ENCODE measurements around the gene GLMP. TPM values are rescaled to one million over a fixed set of nuclear protein-coding genes. Genes with fewer than 3 reads are reported as not detected.

The GLMP gene
- polyA plus RNA-seq, 1 donor (not counting 4 experiments of a cell fraction or from before 2014, with no cell fraction given): 12.5 TPM

DNA sequence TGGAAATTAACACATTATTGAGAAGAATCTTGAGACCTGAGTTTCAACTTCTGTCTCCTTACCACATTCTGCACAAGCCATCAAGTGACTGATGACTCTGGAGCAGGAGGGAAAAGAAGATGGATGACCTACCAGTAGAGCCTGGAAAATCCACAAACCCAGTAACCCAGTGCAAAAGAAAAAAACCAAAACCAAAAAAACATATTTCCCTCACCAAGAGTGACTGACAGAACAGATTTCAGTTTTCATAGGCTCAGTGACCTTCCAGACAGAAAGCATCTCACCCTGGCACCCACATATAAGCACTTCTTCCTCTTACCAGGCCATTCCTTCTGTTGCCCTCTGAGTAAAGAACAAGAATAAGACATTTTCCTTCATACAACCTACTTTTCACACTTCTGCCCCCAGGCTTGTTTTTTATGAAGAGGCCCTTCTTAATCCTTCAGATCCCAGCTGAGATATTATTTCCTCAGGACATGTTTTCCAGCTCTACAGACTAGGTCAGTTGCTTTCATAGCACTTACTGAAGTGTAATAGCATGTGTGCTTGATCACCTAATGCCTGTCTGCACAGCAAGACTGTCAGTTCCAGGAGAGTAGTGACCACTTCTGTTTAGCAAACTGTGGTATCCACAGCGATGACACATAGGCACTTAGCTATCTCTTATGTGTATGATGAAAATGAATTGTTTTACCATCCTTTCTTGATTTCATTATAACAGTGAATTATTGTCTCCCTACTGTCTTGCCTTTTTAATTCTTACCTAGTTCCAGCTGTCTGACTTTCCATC, 46.9 kb upstream of the GLMP start:
- dilution Hi-C loops (cut with MboI; ENCODE audit: extremely low pct_ligation_motif_present, low sequenced_read_pairs): no loop called here

DNA sequence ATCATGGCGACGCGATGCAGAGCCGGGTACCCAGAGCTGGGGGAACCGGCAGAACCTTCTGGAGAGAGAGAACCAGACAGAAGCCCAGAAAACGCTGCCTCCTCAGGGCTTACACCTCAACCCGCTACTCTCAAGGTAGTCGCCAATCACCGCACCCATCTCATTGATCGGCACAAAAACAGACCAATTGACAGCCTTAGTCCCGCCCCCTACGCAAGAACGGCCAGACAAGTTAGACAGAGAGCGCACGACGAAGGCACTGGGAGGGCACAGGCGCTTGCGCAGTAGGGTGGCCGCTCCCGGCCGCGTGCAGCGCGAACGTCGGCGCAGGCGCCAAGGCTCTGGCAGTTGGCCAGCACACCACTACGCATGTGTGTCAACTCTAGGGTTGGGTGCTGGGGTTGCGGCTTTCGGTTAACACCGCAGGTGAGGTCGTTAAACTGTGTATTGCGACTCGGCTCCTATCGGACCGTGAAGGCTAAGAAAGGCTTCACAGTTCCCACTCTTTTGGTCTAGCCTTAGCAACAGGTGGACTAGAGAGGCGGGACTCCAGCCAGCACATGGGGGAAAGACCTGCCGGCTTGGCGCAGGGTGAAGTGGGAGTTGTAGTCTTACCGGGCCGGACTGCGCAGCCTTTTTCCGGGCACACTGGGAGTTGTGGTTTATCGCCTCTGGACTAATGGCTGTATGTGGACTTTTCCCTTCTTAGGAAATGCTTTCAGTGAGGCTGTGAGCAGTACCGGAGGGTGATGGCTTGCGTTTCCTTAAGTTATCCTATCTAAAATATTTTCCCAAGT, 42.9 kb upstream of the GLMP start, which contains the start of the genes CCT3 and TSACC:
Gene CCT3, minus strand, starts transcription at position 113 of the 797 bp plus-strand sequence. Its CDS starts 108 bp downstream, at position 5.
Gene TSACC, plus strand, starts transcription at position 347 of the 797 bp plus-strand sequence. CDS start 1,232 bp downstream, outside the sequence.
- peak within 1 kb of the TSS; percentile 81 for H3K27ac ChIP-seq (ENCODE audit: control insufficient read depth, insufficient read depth, low read length)
- H3K27me3 ChIP-seq (ENCODE audit: control insufficient read depth, extremely low read depth, insufficient read depth, low read length): no peaks in the 10 kb centered on the region
- dilution Hi-C loops (cut with MboI; ENCODE audit: extremely low pct_ligation_motif_present, low sequenced_read_pairs): no loop called here

More for the DNA sequence above, 46.9 kb upstream of the GLMP start:
- Histone ChIP-seq H3K4me2 (ENCODE audit: control insufficient read depth, extremely low read depth, insufficient read depth, low read depth, low read length) (no peak overlapping the region), H3K4me1 (ENCODE audit: control insufficient read depth, extremely low read depth, insufficient read depth, low read length) (no peaks in the 10 kb centered on the region), H3K27ac (ENCODE audit: control insufficient read depth, insufficient read depth, low read length) (no peak overlapping the region), H3K9ac (ENCODE audit: control insufficient read depth, extremely low read depth, insufficient read depth, low read length) (no peak overlapping the region), H3K36me3 (ENCODE audit: control insufficient read depth in 2 of 2, extremely low read depth in 1 of 2, insufficient read depth in 2 of 2, low read length in 2 of 2) (no peaks in the 10 kb centered on the region), H3K4me3 (ENCODE audit: control insufficient read depth in 2 of 3, extremely low read depth in 1 of 3, insufficient read depth in 2 of 3, low read depth in 1 of 3, low read length in 3 of 3) (no peak overlapping the region), H3K27me3 (ENCODE audit: control insufficient read depth, extremely low read depth, insufficient read depth, low read length) (no peaks in the 10 kb centered on the region), H2AFZ (ENCODE audit: control insufficient read depth, low read length) (no peak overlapping the region), H3K9me1 (ENCODE audit: control insufficient read depth, extremely low read depth, insufficient read depth, low read length) (no peaks in the 10 kb centered on the region), H3K9me3 (ENCODE audit: control insufficient read depth, low read depth, low read length) (no peaks in the 10 kb centered on the region), H4K20me1 (ENCODE audit: control insufficient read depth, extremely low read depth, insufficient read depth, low read length) (no peaks in the 10 kb centered on the region), H3K79me2 (ENCODE audit: control insufficient read depth, insufficient read depth, low read length) (peaks cover 8% of the 10 kb centered on the region)
- FAIRE-seq: no peak
- no peak for DNase-seq (ENCODE audit: low read depth, low spot score)
- TF ChIP-seq, protein P1, sequence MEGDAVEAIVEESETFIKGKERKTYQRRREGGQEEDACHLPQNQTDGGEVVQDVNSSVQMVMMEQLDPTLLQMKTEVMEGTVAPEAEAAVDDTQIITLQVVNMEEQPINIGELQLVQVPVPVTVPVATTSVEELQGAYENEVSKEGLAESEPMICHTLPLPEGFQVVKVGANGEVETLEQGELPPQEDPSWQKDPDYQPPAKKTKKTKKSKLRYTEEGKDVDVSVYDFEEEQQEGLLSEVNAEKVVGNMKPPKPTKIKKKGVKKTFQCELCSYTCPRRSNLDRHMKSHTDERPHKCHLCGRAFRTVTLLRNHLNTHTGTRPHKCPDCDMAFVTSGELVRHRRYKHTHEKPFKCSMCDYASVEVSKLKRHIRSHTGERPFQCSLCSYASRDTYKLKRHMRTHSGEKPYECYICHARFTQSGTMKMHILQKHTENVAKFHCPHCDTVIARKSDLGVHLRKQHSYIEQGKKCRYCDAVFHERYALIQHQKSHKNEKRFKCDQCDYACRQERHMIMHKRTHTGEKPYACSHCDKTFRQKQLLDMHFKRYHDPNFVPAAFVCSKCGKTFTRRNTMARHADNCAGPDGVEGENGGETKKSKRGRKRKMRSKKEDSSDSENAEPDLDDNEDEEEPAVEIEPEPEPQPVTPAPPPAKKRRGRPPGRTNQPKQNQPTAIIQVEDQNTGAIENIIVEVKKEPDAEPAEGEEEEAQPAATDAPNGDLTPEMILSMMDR (optimal IDR thresholded peaks at IDR 0.05 in 1 of 3, IDR thresholded peaks at IDR 0.05 in 1 of 3, conservative IDR thresholded peaks at IDR 0.05 in 1 of 3; ENCODE audit: extremely low read depth in 1 of 3, insufficient read depth in 2 of 3, low read length in 3 of 3): no peak
- TF ChIP-seq EZH2 (IDR thresholded peaks at IDR 0.05; ENCODE audit: low read length): no peak

More for the DNA sequence above, 42.9 kb upstream of the GLMP start, which contains the start of the genes CCT3 and TSACC:
- peaks cover 14% of the 10 kb centered on the region for H3K4me1 ChIP-seq (ENCODE audit: control insufficient read depth, extremely low read depth, insufficient read depth, low read length)
- TF ChIP-seq, protein P1 (optimal IDR thresholded peaks at IDR 0.05 in 1 of 3, IDR thresholded peaks at IDR 0.05 in 1 of 3, conservative IDR thresholded peaks at IDR 0.05 in 1 of 3; ENCODE audit: extremely low read depth in 1 of 3, insufficient read depth in 2 of 3, low read length in 3 of 3): no peak
- no peak for TF ChIP-seq EZH2 (IDR thresholded peaks at IDR 0.05; ENCODE audit: low read length)
- no peaks in the 10 kb centered on the region for H4K20me1 ChIP-seq (ENCODE audit: control insufficient read depth, extremely low read depth, insufficient read depth, low read length)
- H3K9ac ChIP-seq (ENCODE audit: control insufficient read depth, extremely low read depth, insufficient read depth, low read length): peak within 1 kb of the TSS; percentile 94
- H2AFZ ChIP-seq (ENCODE audit: control insufficient read depth, low read length): peak within 1 kb of the TSS; percentile 88
- DNase-seq (ENCODE audit: low read depth, low spot score) (peak; percentile 99), FAIRE-seq (peak; percentile 90)
- H3K79me2 ChIP-seq (ENCODE audit: control insufficient read depth, insufficient read depth, low read length): peaks cover 47% of the 10 kb centered on the region
- peak within 1 kb of the TSS; percentile 87 for H3K4me2 ChIP-seq (ENCODE audit: control insufficient read depth, extremely low read depth, insufficient read depth, low read depth, low read length)
- H3K9me1 ChIP-seq (ENCODE audit: control insufficient read depth, extremely low read depth, insufficient read depth, low read length): no peaks in the 10 kb centered on the region
- peak within 1 kb of the TSS; percentile 72 to 100 (median 99) for H3K4me3 ChIP-seq (ENCODE audit: control insufficient read depth in 2 of 3, extremely low read depth in 1 of 3, insufficient read depth in 2 of 3, low read depth in 1 of 3, low read length in 3 of 3)
- peaks cover 15 to 23% of the 10 kb centered on the region in 2 experiments for H3K36me3 ChIP-seq (ENCODE audit: control insufficient read depth in 2 of 2, extremely low read depth in 1 of 2, insufficient read depth in 2 of 2, low read length in 2 of 2)
- H3K9me3 ChIP-seq (ENCODE audit: control insufficient read depth, low read depth, low read length): no peaks in the 10 kb centered on the region
